Spleen (tissue), 7 donors: Measurements from ENCODE around the gene INSIG2.

ENCODE experiments used
- CTCF ChIP-seq, 11 experiments: fragments of 200-600 bp in 7 of 11; fragments of 450-650 bp in 4 of 11; sonication (generic) in 4 of 11; IDR thresholded peaks in 8 of 11; conservative IDR thresholded peaks in 3 of 11; 1 replicate in 7 of 11; 2 replicates in 4 of 11; pipeline versions ENCODE4 v1.4.0 to v1.8.0; 2016 to 2021; ENCODE audit warnings: antibody characterized with exemption in 11 of 11, inconsistent platforms in 4 of 11, mild to moderate bottlenecking in 1 of 11
- POLR2A ChIP-seq, 3 donors: fragments of 450-650 bp; IDR thresholded peaks; one replicate each; pipeline ENCODE4 v1.5.1; 2017; ENCODE audit warnings: antibody characterized with exemption in 3 of 3, mild to moderate bottlenecking in 1 of 3
- donor health status: DM: no; HTN: no; CAD: no; lungs with moderate emphysema.
- donor health status: DM: no; HTN: no; CAD: no.
- donor health status: DM: no; HTN: no; CAD: no.

- TF ChIP-seq CTCF (IDR thresholded peaks at IDR 0.05 in 8 of 11, conservative IDR thresholded peaks at IDR 0.05 in 3 of 11) (no peak), POLR2A (IDR thresholded peaks at IDR 0.05) (no peak)
Measured at GRCh38 chr2:118131771-118132170, 43.5 kb downstream of the INSIG2 start.
